Retinal pigment epithelial cell (primary cell): ENCODE measurements around the gene KLK13.

Source experiments
- DNase-seq: peaks from one replicate; pipeline ENCODE4 v3.0.0-alpha.2; 2010; ENCODE audit warnings: low read depth
- H3K4me3 ChIP-seq: 2 replicates; pipeline ENCODE4 v1.5.1; 2011; ENCODE audit warnings: mild to moderate bottlenecking, low read length, control low read depth, moderate library complexity
- TF ChIP-seq, protein P1 (sequence below): conservative IDR thresholded peaks from 2 replicates; pipeline ENCODE4 v1.5.1; 2011; ENCODE audit warnings: low read depth, low read length, control low read depth, inconsistent platforms

Gene KLK13

DNA sequence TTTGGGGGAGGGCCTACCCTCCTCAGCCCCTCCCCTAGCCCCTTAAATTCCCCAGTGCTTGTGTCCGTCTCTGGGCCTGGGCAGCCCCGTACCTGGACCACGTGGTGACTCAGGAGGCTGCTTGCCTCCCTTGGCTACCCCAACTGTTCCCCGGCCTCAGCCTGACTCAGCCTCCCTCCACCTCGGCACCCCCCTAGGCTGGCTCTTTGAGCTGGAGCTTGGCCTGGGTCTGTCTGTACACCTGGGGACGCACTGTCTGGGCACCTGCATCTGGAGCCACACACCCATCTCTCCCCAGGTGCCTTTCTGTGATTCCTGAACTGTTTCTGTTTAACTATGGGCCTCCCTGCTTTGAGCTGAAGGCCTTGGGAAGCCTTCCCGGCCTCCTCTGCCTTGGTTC is 19.6 kb upstream of the KLK13 start:
- H3K4me3 ChIP-seq = no peak overlapping the region
- TF ChIP-seq, protein P1, sequence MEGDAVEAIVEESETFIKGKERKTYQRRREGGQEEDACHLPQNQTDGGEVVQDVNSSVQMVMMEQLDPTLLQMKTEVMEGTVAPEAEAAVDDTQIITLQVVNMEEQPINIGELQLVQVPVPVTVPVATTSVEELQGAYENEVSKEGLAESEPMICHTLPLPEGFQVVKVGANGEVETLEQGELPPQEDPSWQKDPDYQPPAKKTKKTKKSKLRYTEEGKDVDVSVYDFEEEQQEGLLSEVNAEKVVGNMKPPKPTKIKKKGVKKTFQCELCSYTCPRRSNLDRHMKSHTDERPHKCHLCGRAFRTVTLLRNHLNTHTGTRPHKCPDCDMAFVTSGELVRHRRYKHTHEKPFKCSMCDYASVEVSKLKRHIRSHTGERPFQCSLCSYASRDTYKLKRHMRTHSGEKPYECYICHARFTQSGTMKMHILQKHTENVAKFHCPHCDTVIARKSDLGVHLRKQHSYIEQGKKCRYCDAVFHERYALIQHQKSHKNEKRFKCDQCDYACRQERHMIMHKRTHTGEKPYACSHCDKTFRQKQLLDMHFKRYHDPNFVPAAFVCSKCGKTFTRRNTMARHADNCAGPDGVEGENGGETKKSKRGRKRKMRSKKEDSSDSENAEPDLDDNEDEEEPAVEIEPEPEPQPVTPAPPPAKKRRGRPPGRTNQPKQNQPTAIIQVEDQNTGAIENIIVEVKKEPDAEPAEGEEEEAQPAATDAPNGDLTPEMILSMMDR = no peak
- DNase-seq = no peak

DNA sequence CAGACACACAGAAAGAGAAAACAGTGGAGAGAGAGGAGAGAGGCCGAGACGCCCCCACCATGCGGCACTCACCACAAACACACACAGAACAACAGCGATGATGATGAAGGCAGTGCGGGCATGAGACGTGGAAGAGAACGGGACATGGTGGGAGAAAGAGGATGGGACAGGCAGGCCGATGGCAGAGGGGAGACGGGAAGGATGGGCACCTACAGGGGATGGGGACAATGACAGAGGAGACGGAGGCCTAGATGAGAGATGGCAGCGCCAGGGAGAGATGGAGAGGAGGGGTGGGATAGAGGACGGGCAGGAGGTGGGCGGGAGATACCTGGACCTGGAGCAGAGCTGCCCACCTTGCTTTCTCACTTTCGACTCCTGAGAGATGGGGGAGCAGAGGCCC is 18.9 kb upstream of the KLK13 start:
- no peak for DNase-seq
- TF ChIP-seq, protein P1 = no peak
- no peak overlapping the region for H3K4me3 ChIP-seq

DNA sequence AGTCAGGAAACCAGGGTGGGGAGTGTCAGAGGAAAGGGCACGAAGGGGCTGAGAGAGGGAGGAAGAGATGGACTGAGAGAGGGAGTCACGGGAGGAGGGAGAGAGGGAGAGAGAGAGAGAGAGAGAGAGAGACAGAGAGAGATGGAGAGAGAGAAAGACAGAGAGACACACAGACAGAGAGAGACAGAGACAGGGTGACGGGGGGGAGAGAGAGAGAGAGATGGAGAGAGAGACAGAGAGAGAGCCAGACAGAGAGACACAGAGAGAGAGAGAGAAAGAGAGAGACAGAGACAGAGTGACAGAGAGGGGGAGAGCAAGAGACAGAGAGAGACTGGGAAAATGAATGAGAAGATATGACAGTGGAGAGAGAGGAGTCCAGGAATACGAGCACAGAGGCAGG is 18.3 kb upstream of the KLK13 start:
- DNase-seq = no peak
- no peak overlapping the region for H3K4me3 ChIP-seq
- TF ChIP-seq, protein P1 = no peak

DNA sequence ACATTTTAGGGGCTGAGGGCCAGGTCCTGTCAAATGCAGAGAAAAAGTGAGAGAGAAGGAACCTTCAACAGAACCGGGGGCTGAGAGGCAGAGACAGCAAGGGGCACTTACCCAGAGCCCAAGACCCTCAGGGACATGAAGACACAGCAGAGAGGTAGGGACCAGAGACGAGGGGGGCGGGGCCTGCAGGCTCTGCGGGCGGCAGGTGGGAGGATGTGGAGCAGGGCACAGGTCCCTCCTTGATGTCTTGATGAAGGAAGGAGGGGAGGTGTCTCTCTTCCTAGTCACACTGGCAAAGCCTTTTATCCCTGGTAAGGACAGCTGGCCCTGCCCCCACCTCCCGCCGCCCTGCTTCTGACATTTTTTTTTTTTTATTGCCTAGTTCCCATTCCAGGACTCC is 17.7 kb upstream of the KLK13 start, which contains the start of gene KLK14:
KLK14 (minus strand) TSS at position 277 of the 400 bp plus-strand sequence; CDS start at position 4, 273 bp downstream.
- no peak for DNase-seq
- H3K4me3 ChIP-seq = no peak within 1 kb of the TSS
- TF ChIP-seq, protein P1 = no peak

DNA sequence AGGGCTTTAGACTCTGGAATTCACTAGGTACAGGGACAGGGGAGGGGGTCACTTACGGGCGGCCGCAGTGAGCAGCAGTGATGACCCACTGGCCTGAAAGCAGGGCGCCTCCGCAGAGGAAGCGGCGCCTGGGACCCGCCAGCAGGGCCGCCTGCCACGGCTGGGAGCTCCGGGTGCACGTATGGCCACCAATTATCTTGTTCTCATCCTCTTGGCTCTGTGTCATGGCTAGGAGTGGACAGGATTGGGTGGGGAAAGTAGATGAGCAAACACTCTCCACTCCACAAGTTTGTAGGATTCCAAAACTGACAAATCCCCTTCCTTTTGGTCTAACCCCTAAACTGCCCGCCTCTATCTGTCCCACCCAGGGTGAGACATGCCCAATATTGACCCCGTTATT is 16.6 kb upstream of the KLK13 start:
- DNase-seq = no peak
- no peak overlapping the region for H3K4me3 ChIP-seq
- TF ChIP-seq, protein P1 = no peak

DNA sequence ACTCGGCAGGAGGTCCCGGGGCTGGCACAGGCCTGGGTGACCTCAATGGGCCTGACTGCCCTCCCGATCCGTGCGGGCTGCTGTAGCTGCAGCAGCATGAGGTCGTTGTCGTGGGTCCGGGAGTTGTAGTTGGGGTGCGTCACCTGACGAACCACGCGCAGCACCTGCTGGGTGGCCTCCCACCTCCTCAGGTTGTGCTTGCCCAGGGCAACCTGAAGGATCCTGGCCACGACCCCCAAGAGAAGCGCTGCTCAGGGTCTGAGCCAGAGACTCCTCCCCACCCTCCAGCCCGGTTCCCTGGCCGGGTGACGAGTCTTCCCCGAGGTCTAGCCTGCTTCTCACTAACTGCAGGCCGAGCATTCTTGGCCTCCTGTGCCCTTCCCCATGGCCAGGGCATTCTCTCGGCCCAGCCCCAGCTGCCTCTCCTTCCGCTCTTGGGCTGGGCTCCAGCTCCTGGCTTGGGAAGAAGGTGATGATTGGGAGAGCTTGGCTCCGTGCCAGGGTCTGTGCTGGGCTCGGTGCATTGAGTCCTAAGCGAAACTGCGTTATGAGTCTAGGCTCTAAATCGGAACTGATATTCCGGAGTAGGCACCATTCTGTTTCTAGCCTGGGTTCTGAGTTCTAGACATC is 14.7 kb upstream of the KLK13 start:
- no peak for DNase-seq
- TF ChIP-seq, protein P1 = no peak
- no peak overlapping the region for H3K4me3 ChIP-seq

DNA sequence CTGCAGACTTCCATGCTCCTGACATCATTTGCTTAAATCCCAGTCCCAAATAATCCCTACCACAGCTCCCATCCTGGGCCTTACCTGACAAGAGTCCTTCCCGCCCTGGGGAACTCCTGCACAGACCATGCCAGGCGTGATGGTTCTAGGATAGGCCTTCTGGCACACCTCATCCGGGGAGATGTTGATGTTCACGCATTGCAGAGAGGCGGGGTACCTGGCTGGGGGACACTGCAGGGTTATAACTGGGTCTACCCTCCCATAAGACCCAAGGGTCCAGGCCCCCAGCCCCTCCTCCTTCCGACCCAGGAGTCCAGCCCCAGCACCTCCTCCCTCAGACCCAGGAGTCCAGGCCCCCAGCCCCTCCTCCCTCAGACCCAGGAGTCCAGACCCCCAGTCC is 13.8 kb upstream of the KLK13 start:
- TF ChIP-seq, protein P1 = no peak

More for the DNA sequence above, 13.8 kb upstream of the KLK13 start:
- DNase-seq = no peak
- no peak overlapping the region for H3K4me3 ChIP-seq
